HG02938 (cell line): ENCODE results near the gene OR6A2.
A peak's percentile ranks its signal among the peaks of the same experiment; 100 is the strongest.

Experiments used
- ATAC-seq: cut with Tn5 transposase; IDR thresholded peaks from one replicate; pipeline ENCODE4 v1.9.1; 2021; ENCODE audit warnings: mild to moderate bottlenecking, moderate library complexity; ENCODE audit not compliant: unreplicated experiment

The OR6A2 gene

GRCh38 chr11:6757373-6757967, 42.0 kb downstream of the OR6A2 start:
- peak; percentile 68 for ATAC-seq

- no peak for ATAC-seq
Measured at GRCh38 chr11:6755953-6756347, 43.5 kb downstream of the OR6A2 start.

GRCh38 chr11:6755303-6755952, 44.1 kb downstream of the OR6A2 start:
- no peak for ATAC-seq

GRCh38 chr11:6747097-6747668, 52.3 kb downstream of the OR6A2 start:
- ATAC-seq: no peak

- no peak for ATAC-seq
Measured at GRCh38 chr11:6746626-6747025, 52.9 kb downstream of the OR6A2 start.

GRCh38 chr11:6746086-6746618, 53.3 kb downstream of the OR6A2 start:
- peak; percentile 77 for ATAC-seq

- ATAC-seq: peak; percentile 41
Measured at GRCh38 chr11:6745465-6746015, 53.9 kb downstream of the OR6A2 start.

- no peak for ATAC-seq
Measured at GRCh38 chr11:6745018-6745417, 54.5 kb downstream of the OR6A2 start.

GRCh38 chr11:6742260-6742659, 57.2 kb downstream of the OR6A2 start:
- ATAC-seq: no peak
